Stimulated activated CD4-positive, alpha-beta T cell treated with anti-CD3 and anti-CD28 coated beads, Interleukin-2, amount 100 ng/mL, for 48 hours (primary cell): ENCODE results near the gene ELP5.
A peak's percentile ranks its signal among the peaks of the same experiment; 100 is the strongest.

Experiments
- DNase-seq, 2 donors: peaks; one replicate each; pipeline ENCODE4 v3.0.0-alpha.2; 2020

ELP5 gene

GRCh38 chr17:7219812-7220592, 32.0 kb upstream of the ELP5 start, which contains the start of the genes ACADVL and DLG4:
Gene ACADVL, plus strand, starts transcription at chr17:7219938. Its CDS starts 47 bp downstream, at chr17:7219985.
Gene DLG4, minus strand, starts transcription at chr17:7219836.
- DNase-seq, result peak; percentile 73 to 78

- DNase-seq, result peak; percentile 41 to 61
Observed at GRCh38 chr17:7220593-7221277, 31.3 kb upstream of the ELP5 start.

- no peak for DNase-seq
Observed at GRCh38 chr17:7221278-7222092, 30.5 kb upstream of the ELP5 start.

- no peak for DNase-seq
Observed at GRCh38 chr17:7222093-7222971, 29.7 kb upstream of the ELP5 start.

GRCh38 chr17:7222972-7223292, 29.1 kb upstream of the ELP5 start:
- DNase-seq, result no peak

- no peak for DNase-seq
Observed at GRCh38 chr17:7223375-7223774, 28.6 kb upstream of the ELP5 start.

- no peak for DNase-seq
Observed at GRCh38 chr17:7224110-7224509, 27.9 kb upstream of the ELP5 start.

- no peak for DNase-seq
Observed at GRCh38 chr17:7224661-7225111, 27.3 kb upstream of the ELP5 start.

- no peak for DNase-seq
Observed at GRCh38 chr17:7225711-7226331, 26.2 kb upstream of the ELP5 start.

- no peak for DNase-seq
Observed at GRCh38 chr17:7226721-7227710, 25.0 kb upstream of the ELP5 start.

- DNase-seq, result no peak
Observed at GRCh38 chr17:7228920-7229319, 23.1 kb upstream of the ELP5 start.

GRCh38 chr17:7229504-7229903, 22.5 kb upstream of the ELP5 start:
- no peak for DNase-seq

- DNase-seq, result no peak
Observed at GRCh38 chr17:7232114-7232513, 19.9 kb upstream of the ELP5 start.

GRCh38 chr17:7233701-7234082, 18.3 kb upstream of the ELP5 start:
- DNase-seq, result no peak

- DNase-seq, result peak; percentile 89 to 91
Observed at GRCh38 chr17:7234083-7234951, 17.7 kb upstream of the ELP5 start, which contains the start of gene DVL2. Gene DVL2, minus strand, starts transcription at chr17:7234517. Its CDS starts 255 bp downstream, at chr17:7234262.

GRCh38 chr17:7235693-7236665, 16.0 kb upstream of the ELP5 start:
- no peak for DNase-seq

GRCh38 chr17:7236808-7237207, 15.2 kb upstream of the ELP5 start:
- DNase-seq, result no peak

GRCh38 chr17:7237266-7237760, 14.7 kb upstream of the ELP5 start:
- DNase-seq, result no peak
